ENCODE results near the gene LRRC51.

- TF ChIP-seq CTCF (conservative IDR thresholded peaks at IDR 0.05; ENCODE audit: low read length) (no peak), EZH2phosphoT487 (IDR thresholded peaks at IDR 0.05; ENCODE audit: borderline replicate concordance) (no peak)
Measured at GRCh38 chr11:72119198-72119597, 38.5 kb downstream of the LRRC51 start.
